Parathyroid adenoma (tissue), 2 donors: ENCODE data around the gene ASCL2.

Experiments used
- H2AFZ ChIP-seq: fragments of 300-600 bp; sonication (generic); one replicate; pipeline ENCODE4 v1.7.0; 2017; ENCODE audit warnings: antibody characterized with exemption, mild to moderate bottlenecking
- H3K27ac ChIP-seq: fragments of 300-600 bp; sonication (generic); one replicate; pipeline ENCODE4 v1.7.0; 2017
- H3K27me3 ChIP-seq: fragments of 300-600 bp; sonication (generic); one replicate; pipeline ENCODE4 v1.7.0; 2017; ENCODE audit warnings: low read length; ENCODE audit not compliant: control insufficient read depth, insufficient read depth
- H3K36me3 ChIP-seq: fragments of 300-600 bp; sonication (generic); one replicate; pipeline ENCODE4 v1.7.0; 2017; ENCODE audit warnings: low read length; ENCODE audit not compliant: control insufficient read depth, insufficient read depth
- H3K4me1 ChIP-seq: fragments of 300-600 bp; sonication (generic); one replicate; pipeline ENCODE4 v1.7.0; 2017; ENCODE audit warnings: control low read depth
- H3K4me2 ChIP-seq: fragments of 300-600 bp; sonication (generic); one replicate; pipeline ENCODE4 v1.7.0; 2017; ENCODE audit warnings: low read length
- H3K4me3 ChIP-seq: fragments of 300-600 bp; sonication (generic); one replicate; pipeline ENCODE4 v1.7.0; 2017; ENCODE audit warnings: low read depth, low read length
- H3K79me2 ChIP-seq: fragments of 300-600 bp; sonication (generic); one replicate; pipeline ENCODE4 v1.7.0; 2017; ENCODE audit warnings: control low read depth
- H3K9ac ChIP-seq: fragments of 300-600 bp; sonication (generic); one replicate; pipeline ENCODE4 v1.7.0; 2017; ENCODE audit warnings: mild to moderate bottlenecking
- H3K9me3 ChIP-seq: fragments of 300-600 bp; sonication (generic); one replicate; pipeline ENCODE4 v1.7.0; 2017; ENCODE audit warnings: low read length; ENCODE audit not compliant: control insufficient read depth
- TF ChIP-seq, protein P1 (sequence below): fragments of 300-600 bp; sonication (generic); IDR thresholded peaks from one replicate; pipeline ENCODE4 v1.7.0; 2017; ENCODE audit warnings: antibody characterized with exemption, mild to moderate bottlenecking
- donor health status: primary hyperparathyroidism.

The ASCL2 gene

GRCh38 chr11:2305788-2306451 is 35.5 kb upstream of the ASCL2 start:
- no peaks in the 10 kb centered on the region for H3K36me3 ChIP-seq
- H3K4me2 ChIP-seq: no peak overlapping the region
- H3K79me2 ChIP-seq: no peaks in the 10 kb centered on the region
- no peaks in the 10 kb centered on the region for H3K4me1 ChIP-seq
- H3K9ac ChIP-seq: no peak overlapping the region
- H3K4me3 ChIP-seq: no peak overlapping the region
- TF ChIP-seq, protein P1, sequence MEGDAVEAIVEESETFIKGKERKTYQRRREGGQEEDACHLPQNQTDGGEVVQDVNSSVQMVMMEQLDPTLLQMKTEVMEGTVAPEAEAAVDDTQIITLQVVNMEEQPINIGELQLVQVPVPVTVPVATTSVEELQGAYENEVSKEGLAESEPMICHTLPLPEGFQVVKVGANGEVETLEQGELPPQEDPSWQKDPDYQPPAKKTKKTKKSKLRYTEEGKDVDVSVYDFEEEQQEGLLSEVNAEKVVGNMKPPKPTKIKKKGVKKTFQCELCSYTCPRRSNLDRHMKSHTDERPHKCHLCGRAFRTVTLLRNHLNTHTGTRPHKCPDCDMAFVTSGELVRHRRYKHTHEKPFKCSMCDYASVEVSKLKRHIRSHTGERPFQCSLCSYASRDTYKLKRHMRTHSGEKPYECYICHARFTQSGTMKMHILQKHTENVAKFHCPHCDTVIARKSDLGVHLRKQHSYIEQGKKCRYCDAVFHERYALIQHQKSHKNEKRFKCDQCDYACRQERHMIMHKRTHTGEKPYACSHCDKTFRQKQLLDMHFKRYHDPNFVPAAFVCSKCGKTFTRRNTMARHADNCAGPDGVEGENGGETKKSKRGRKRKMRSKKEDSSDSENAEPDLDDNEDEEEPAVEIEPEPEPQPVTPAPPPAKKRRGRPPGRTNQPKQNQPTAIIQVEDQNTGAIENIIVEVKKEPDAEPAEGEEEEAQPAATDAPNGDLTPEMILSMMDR: no peak
- no peak overlapping the region for H2AFZ ChIP-seq
- H3K27me3 ChIP-seq: no peaks in the 10 kb centered on the region
- H3K27ac ChIP-seq: peak overlapping the region; percentile 54
- no peaks in the 10 kb centered on the region for H3K9me3 ChIP-seq

DNA sequence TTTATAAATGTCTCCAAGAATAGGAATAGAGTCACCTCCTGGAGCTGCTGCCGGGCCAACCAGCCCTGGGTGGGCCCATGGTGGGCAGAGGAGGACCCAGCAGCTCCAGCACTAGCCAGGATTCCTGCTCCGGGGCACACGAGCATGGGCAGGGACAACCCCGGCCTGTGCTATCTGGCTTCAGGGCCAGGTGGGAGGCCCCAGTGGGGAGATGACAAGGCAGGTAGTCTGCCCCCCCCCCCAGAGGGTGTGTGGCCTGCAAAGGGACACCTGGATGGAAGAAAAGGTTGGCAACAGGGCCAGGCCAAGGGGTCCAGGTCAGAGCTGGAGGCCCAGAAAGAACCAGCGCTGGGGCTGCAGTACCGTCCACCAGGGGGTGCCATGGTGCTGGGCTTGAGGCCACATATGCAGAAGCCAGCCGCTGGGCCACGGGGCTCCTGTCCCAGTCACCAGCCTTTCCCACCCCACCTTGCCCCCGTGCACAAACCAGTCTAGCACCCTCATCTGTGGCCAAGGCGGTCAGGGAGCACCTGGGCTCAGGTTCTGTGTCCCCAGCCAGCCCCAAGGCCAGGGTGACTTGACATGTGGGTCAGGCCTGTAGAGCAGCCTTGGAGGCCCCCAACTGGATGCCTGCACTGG is 34.9 kb upstream of the ASCL2 start:
- TF ChIP-seq, protein P1: peak; percentile 65
- H3K27ac ChIP-seq: no peak overlapping the region

GRCh38 chr11:2304506-2305139 is 34.2 kb upstream of the ASCL2 start:
- Histone ChIP-seq H2AFZ (no peak overlapping the region), H3K27me3 (no peaks in the 10 kb centered on the region), H3K36me3 (no peaks in the 10 kb centered on the region), H3K27ac (no peak overlapping the region), H3K4me3 (no peak overlapping the region), H3K9ac (no peak overlapping the region), H3K4me1 (no peaks in the 10 kb centered on the region), H3K4me2 (no peak overlapping the region), H3K79me2 (no peaks in the 10 kb centered on the region), H3K9me3 (no peaks in the 10 kb centered on the region)
- TF ChIP-seq, protein P1: no peak

More for the DNA sequence above, 34.9 kb upstream of the ASCL2 start:
- no peak overlapping the region for H3K4me3 ChIP-seq
- H3K9ac ChIP-seq: no peak overlapping the region
- no peaks in the 10 kb centered on the region for H3K36me3 ChIP-seq
- no peaks in the 10 kb centered on the region for H3K4me1 ChIP-seq
- no peaks in the 10 kb centered on the region for H3K9me3 ChIP-seq
- H3K4me2 ChIP-seq: no peak overlapping the region
- H3K79me2 ChIP-seq: no peaks in the 10 kb centered on the region
- no peaks in the 10 kb centered on the region for H3K27me3 ChIP-seq
- no peak overlapping the region for H2AFZ ChIP-seq

DNA sequence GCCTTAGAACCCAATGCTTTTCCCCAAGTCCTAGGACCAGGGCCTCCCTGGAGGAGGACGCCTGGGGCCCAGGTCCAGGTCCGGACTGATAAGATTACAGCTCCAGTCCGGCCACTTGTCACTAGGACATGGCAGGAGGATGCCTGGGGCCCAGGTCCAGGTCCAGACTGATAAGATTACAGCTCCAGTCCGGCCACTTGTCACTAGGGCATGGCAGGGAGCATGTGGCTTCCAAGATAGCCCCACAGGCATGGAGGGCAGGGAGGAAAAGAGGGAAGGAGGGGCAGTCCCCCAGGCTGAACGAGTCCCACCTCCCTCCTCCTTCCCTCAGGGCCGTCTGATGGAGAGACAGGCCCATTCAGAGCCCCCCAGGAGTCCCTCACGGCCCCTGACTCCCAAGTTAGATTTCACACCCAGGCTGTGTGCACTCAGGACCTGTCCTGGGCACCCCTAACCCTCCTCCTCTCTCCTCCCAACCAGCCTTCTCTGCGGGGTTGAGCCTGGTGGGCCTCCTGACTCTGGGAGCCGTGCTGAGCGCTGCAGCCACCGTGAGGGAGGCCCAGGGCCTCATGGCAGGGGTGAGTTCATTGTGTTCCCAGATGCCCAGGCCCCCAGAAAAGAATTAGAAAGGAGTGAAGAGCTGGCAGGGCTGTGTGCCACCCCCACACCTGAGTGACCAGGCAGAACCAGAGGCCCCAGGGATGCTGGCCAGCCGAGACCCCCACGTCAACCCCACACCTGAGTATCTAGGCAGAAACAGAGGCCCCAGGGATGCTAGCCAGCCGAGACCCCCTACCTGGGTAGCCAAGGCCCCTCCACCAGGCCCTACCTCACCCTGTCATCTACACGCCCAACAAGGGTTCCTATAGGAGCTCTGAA is 33.5 kb upstream of the ASCL2 start:
- Histone ChIP-seq H2AFZ (no peak overlapping the region), H3K27ac (no peak overlapping the region), H3K9me3 (no peaks in the 10 kb centered on the region), H3K36me3 (no peaks in the 10 kb centered on the region), H3K4me1 (no peaks in the 10 kb centered on the region), H3K4me3 (no peak overlapping the region), H3K4me2 (no peak overlapping the region), H3K9ac (no peak overlapping the region), H3K27me3 (no peaks in the 10 kb centered on the region), H3K79me2 (no peaks in the 10 kb centered on the region)
- TF ChIP-seq, protein P1: no peak
